PC-3 (cell line): ENCODE measurements around the gene VSIG10L2. TPM values are rescaled to one million over a fixed set of nuclear protein-coding genes. Genes with fewer than 3 reads are reported as not detected.

ENCODE experiments used
- ATAC-seq: fragments of 200-7000 bp; cut with Tn5 transposase; 2 replicates; pipeline ENCODE4 v1.9.1; 2020; ENCODE audit warnings: mild to moderate bottlenecking, moderate library complexity
- BruUV-seq: library from RNA; stranded (reverse); fragments of 400-500 nt; replicated peaks from 2 replicates; lab custom pipeline; 2021; lab: Mats Ljungman, UMichigan
- CTCF ChIA-PET: fragments of 300-600 bp; sonication (Branson Sonifier 250); formaldehyde crosslinking; loops from one replicate; lab custom pipeline; 2022; ENCODE audit warnings: antibody characterized with exemption; lab: Charles Lee
- POLR2A ChIA-PET: fragments of 300-600 bp; sonication (Branson Sonifier 250); formaldehyde crosslinking; loops from one replicate; lab custom pipeline; 2022; ENCODE audit warnings: antibody characterized with exemption; ENCODE audit not compliant: unreplicated experiment; lab: Charles Lee
- DNase-seq: peaks from one replicate; pipeline ENCODE4 v3.0.0-alpha.2; 2015
- H2AFZ ChIP-seq: fragments of 300-600 bp; sonication (generic); 2 replicates; pipeline ENCODE4 v1.6.0; 2016; ENCODE audit warnings: antibody characterized with exemption, low read length
- H3F3A ChIP-seq: fragments of 300-600 bp; sonication (generic); one replicate; pipeline ENCODE4 v1.6.0; 2017; ENCODE audit warnings: antibody characterized with exemption, low read length, control low read depth, mild to moderate bottlenecking; ENCODE audit not compliant: unreplicated experiment
- H3K27ac ChIP-seq: fragments of 300-600 bp; sonication (generic); 2 replicates; pipeline ENCODE4 v1.5.1; 2016; ENCODE audit warnings: mild to moderate bottlenecking, low read length
- H3K27me3 ChIP-seq: fragments of 300-600 bp; sonication (generic); 2 replicates; pipeline ENCODE4 v1.6.1; 2016; ENCODE audit warnings: low read length, mixed read lengths
- H3K36me3 ChIP-seq: fragments of 300-600 bp; sonication (generic); 2 replicates; pipeline ENCODE4 v1.6.1; 2016; ENCODE audit warnings: low read depth, mixed run types, low read length, mixed read lengths
- H3K4me1 ChIP-seq: fragments of 300-600 bp; sonication (generic); 2 replicates; pipeline ENCODE4 v1.5.1; 2016; ENCODE audit warnings: low read length; ENCODE audit not compliant: insufficient read depth
- H3K4me2 ChIP-seq: fragments of 300-600 bp; sonication (generic); 2 replicates; pipeline ENCODE4 v1.6.0; 2016; ENCODE audit warnings: low read length
- H3K4me3 ChIP-seq: fragments of 300-600 bp; sonication (generic); 2 replicates; pipeline ENCODE4 v1.5.1; 2016; ENCODE audit warnings: mild to moderate bottlenecking, low read length, mixed read lengths
- H3K79me2 ChIP-seq: fragments of 300-600 bp; sonication (generic); 2 replicates; pipeline ENCODE4 v1.6.1; 2017; ENCODE audit warnings: low read length, mixed read lengths
- H3K9ac ChIP-seq: fragments of 300-600 bp; sonication (generic); 2 replicates; pipeline ENCODE4 v1.6.0; 2016; ENCODE audit warnings: mild to moderate bottlenecking, low read length
- H3K9me2 ChIP-seq: fragments of 300-600 bp; sonication (generic); replicated peaks from 2 replicates; pipeline ENCODE4 v1.6.1; 2016; ENCODE audit warnings: mixed run types, low read length, mixed read lengths
- H3K9me3 ChIP-seq: fragments of 300-600 bp; sonication (generic); 2 replicates; pipeline ENCODE4 v1.6.1; 2016; ENCODE audit warnings: low read length, mixed read lengths
- H4K20me1 ChIP-seq: fragments of 300-600 bp; sonication (generic); 2 replicates; pipeline ENCODE4 v1.6.1; 2016; ENCODE audit warnings: low read length, mixed read lengths
- CTCF ChIP-seq: fragments of 300-600 bp; sonication (generic); conservative IDR thresholded peaks from 2 replicates; pipeline ENCODE4 v1.5.1; 2017; ENCODE audit warnings: antibody characterized with exemption, low read depth, mild to moderate bottlenecking, low read length
- EZH2 ChIP-seq: fragments of 300-600 bp; sonication (generic); IDR thresholded peaks from one replicate; pipeline ENCODE4 v1.6.1; 2017; ENCODE audit warnings: antibody characterized with exemption, mild to moderate bottlenecking, low read length; ENCODE audit not compliant: unreplicated experiment
- EZH2phosphoT487 ChIP-seq: fragments of 300-600 bp; sonication (generic); IDR thresholded peaks from 2 replicates; pipeline ENCODE4 v1.6.1; 2018; ENCODE audit warnings: mild to moderate bottlenecking, antibody characterized with exemption, low read length, borderline replicate concordance
- intact Hi-C: fragments of 100-400 bp; cut with micrococcal nuclease; formaldehyde crosslinking; loops from 2 replicates; pipeline ENCODE4 v1.9.0; 2023
- total RNA-seq: library from RNA; depleted of rRNA; stranded (reverse); fragments of >200 nt; gene quantifications from 2 replicates; pipeline ENCODE4 v1.2.3, GENCODE V29; 2014

Gene VSIG10L2
- total RNA-seq, 1 experiment from 2014 or later: not detected

GRCh38 chr11:125950696-125951651 is 5.1 kb downstream of the VSIG10L2 start:
- intact Hi-C loops: no loop called here
- H3K9me2 ChIP-seq: no peaks in the 10 kb centered on the region
- peaks cover 10% of the 10 kb centered on the region for H3K4me1 ChIP-seq
- no peaks in the 10 kb centered on the region for H3K27me3 ChIP-seq
- no peak overlapping the region for H3K4me2 ChIP-seq
- H3K27ac ChIP-seq: no peak overlapping the region
- TF ChIP-seq EZH2 (no peak), CTCF (no peak), EZH2phosphoT487 (no peak)
- no peak overlapping the region for H2AFZ ChIP-seq
- H3K79me2 ChIP-seq: no peaks in the 10 kb centered on the region
- BruUV-seq: no TSS peak
- POLR2A ChIA-PET: no interaction called here
- ATAC-seq (peak; percentile 21; the same call in 1 of the 2 replicates), DNase-seq (no peak)
- no peaks in the 10 kb centered on the region for H3K36me3 ChIP-seq
- no peaks in the 10 kb centered on the region for H3F3A ChIP-seq
- H3K9me3 ChIP-seq: no peaks in the 10 kb centered on the region
- no peaks in the 10 kb centered on the region for H4K20me1 ChIP-seq
- H3K9ac ChIP-seq: no peak overlapping the region
- CTCF ChIA-PET: no interaction called here
- H3K4me3 ChIP-seq: no peak overlapping the region

GRCh38 chr11:125951731-125952130 is 5.9 kb downstream of the VSIG10L2 start:
- H3K9me2 ChIP-seq: no peaks in the 10 kb centered on the region
- ATAC-seq: no peak
- H3K79me2 ChIP-seq: no peaks in the 10 kb centered on the region
- no peak for DNase-seq
- BruUV-seq: no TSS peak
- H3K27ac ChIP-seq: no peak overlapping the region
- no peaks in the 10 kb centered on the region for H3K9me3 ChIP-seq
- H3K36me3 ChIP-seq: no peaks in the 10 kb centered on the region
- intact Hi-C loops: no loop called here
- no peaks in the 10 kb centered on the region for H3F3A ChIP-seq
- H3K9ac ChIP-seq: no peak overlapping the region
- H2AFZ ChIP-seq: no peak overlapping the region
- no peaks in the 10 kb centered on the region for H4K20me1 ChIP-seq
- no peak overlapping the region for H3K4me2 ChIP-seq
- no peaks in the 10 kb centered on the region for H3K27me3 ChIP-seq
- TF ChIP-seq CTCF (no peak), EZH2 (no peak), EZH2phosphoT487 (no peak)
- ChIA-PET POLR2A (no interaction called here), CTCF (no interaction called here)
- H3K4me3 ChIP-seq: no peak overlapping the region
- peaks cover 10% of the 10 kb centered on the region for H3K4me1 ChIP-seq

GRCh38 chr11:125952559-125952958 is 6.7 kb downstream of the VSIG10L2 start:
- no peaks in the 10 kb centered on the region for H3F3A ChIP-seq
- no peaks in the 10 kb centered on the region for H3K27me3 ChIP-seq
- H3K79me2 ChIP-seq: no peaks in the 10 kb centered on the region
- H3K4me2 ChIP-seq: peak overlapping the region; percentile 55
- H3K36me3 ChIP-seq: no peaks in the 10 kb centered on the region
- CTCF ChIA-PET: no interaction called here
- peak overlapping the region; percentile 29; the same call in 1 of the 2 replicates for H2AFZ ChIP-seq
- no peaks in the 10 kb centered on the region for H3K9me2 ChIP-seq
- intact Hi-C loops: no loop called here
- POLR2A ChIA-PET: no interaction called here
- no peak for DNase-seq
- H3K4me1 ChIP-seq: peaks cover 10% of the 10 kb centered on the region
- H4K20me1 ChIP-seq: no peaks in the 10 kb centered on the region
- no peaks in the 10 kb centered on the region for H3K9me3 ChIP-seq
- no peak overlapping the region for H3K27ac ChIP-seq
- TF ChIP-seq EZH2phosphoT487 (no peak), CTCF (no peak), EZH2 (no peak)
- no peak overlapping the region for H3K4me3 ChIP-seq
- ATAC-seq: peak; percentile 26
- no peak overlapping the region for H3K9ac ChIP-seq
- BruUV-seq: no TSS peak
